ENCODE measurements around the gene PTRH1.
A peak's percentile ranks its signal among the peaks of the same experiment; 100 is the strongest.

Gene PTRH1

GRCh38 chr9:127732444-127732843, 17.0 kb upstream of the PTRH1 start:
- Histone ChIP-seq H3K9me3 (ENCODE audit: control insufficient read depth, insufficient read depth, low read length) (no peaks in the 10 kb centered on the region), H3K36me3 (ENCODE audit: insufficient read depth, low read length) (no peaks in the 10 kb centered on the region), H3K9ac (ENCODE audit: low read depth, low read length) (no peak overlapping the region), H3K4me1 (ENCODE audit: insufficient read depth, low read length) (no peaks in the 10 kb centered on the region)

- Histone ChIP-seq H3K9ac (ENCODE audit: low read depth, low read length) (no peak overlapping the region), H3K4me1 (ENCODE audit: insufficient read depth, low read length) (no peaks in the 10 kb centered on the region), H3K9me3 (ENCODE audit: control insufficient read depth, insufficient read depth, low read length) (no peaks in the 10 kb centered on the region), H3K36me3 (ENCODE audit: insufficient read depth, low read length) (no peaks in the 10 kb centered on the region)
These were observed 16.5 kb upstream of the PTRH1 start for GRCh38 chr9:127731938-127732337.

GRCh38 chr9:127730799-127731410, 15.4 kb upstream of the PTRH1 start:
- no peaks in the 10 kb centered on the region for H3K4me1 ChIP-seq (ENCODE audit: insufficient read depth, low read length)
- H3K9ac ChIP-seq (ENCODE audit: low read depth, low read length), result no peak overlapping the region

GRCh38 chr9:127730262-127730661, 14.8 kb upstream of the PTRH1 start:
- H3K9me3 ChIP-seq (ENCODE audit: control insufficient read depth, insufficient read depth, low read length), result no peaks in the 10 kb centered on the region
- H3K4me1 ChIP-seq (ENCODE audit: insufficient read depth, low read length), result no peaks in the 10 kb centered on the region
- no peak overlapping the region for H3K9ac ChIP-seq (ENCODE audit: low read depth, low read length)

More at GRCh38 chr9:127730799-127731410, 15.4 kb upstream of the PTRH1 start:
- H3K36me3 ChIP-seq (ENCODE audit: insufficient read depth, low read length), result no peaks in the 10 kb centered on the region
- no peaks in the 10 kb centered on the region for H3K9me3 ChIP-seq (ENCODE audit: control insufficient read depth, insufficient read depth, low read length)

GRCh38 chr9:127729522-127730256, 14.2 kb upstream of the PTRH1 start:
- Histone ChIP-seq H3K9me3 (ENCODE audit: control insufficient read depth, insufficient read depth, low read length) (no peaks in the 10 kb centered on the region), H3K4me1 (ENCODE audit: insufficient read depth, low read length) (no peaks in the 10 kb centered on the region), H3K36me3 (ENCODE audit: insufficient read depth, low read length) (no peaks in the 10 kb centered on the region), H3K9ac (ENCODE audit: low read depth, low read length) (no peak overlapping the region)

More at GRCh38 chr9:127730262-127730661, 14.8 kb upstream of the PTRH1 start:
- no peaks in the 10 kb centered on the region for H3K36me3 ChIP-seq (ENCODE audit: insufficient read depth, low read length)

- Histone ChIP-seq H3K9ac (ENCODE audit: low read depth, low read length) (no peak overlapping the region), H3K4me1 (ENCODE audit: insufficient read depth, low read length) (no peaks in the 10 kb centered on the region; the same call in 1 of the 2 replicates), H3K36me3 (ENCODE audit: insufficient read depth, low read length) (no peaks in the 10 kb centered on the region), H3K9me3 (ENCODE audit: control insufficient read depth, insufficient read depth, low read length) (no peaks in the 10 kb centered on the region)
These were observed 13.3 kb upstream of the PTRH1 start for GRCh38 chr9:127728808-127729207.

- Histone ChIP-seq H3K4me1 (ENCODE audit: insufficient read depth, low read length) (no peaks in the 10 kb centered on the region; the same call in 1 of the 2 replicates), H3K9me3 (ENCODE audit: control insufficient read depth, insufficient read depth, low read length) (no peaks in the 10 kb centered on the region), H3K9ac (ENCODE audit: low read depth, low read length) (no peak overlapping the region), H3K36me3 (ENCODE audit: insufficient read depth, low read length) (no peaks in the 10 kb centered on the region)
These were observed 11.4 kb upstream of the PTRH1 start for GRCh38 chr9:127726871-127727270.

- Histone ChIP-seq H3K4me1 (ENCODE audit: insufficient read depth, low read length) (no peaks in the 10 kb centered on the region; the same call in 1 of the 2 replicates), H3K9me3 (ENCODE audit: control insufficient read depth, insufficient read depth, low read length) (no peaks in the 10 kb centered on the region), H3K9ac (ENCODE audit: low read depth, low read length) (peak overlapping the region; percentile 25; the same call in 1 of the 2 replicates), H3K36me3 (ENCODE audit: insufficient read depth, low read length) (no peaks in the 10 kb centered on the region)
These were observed 8.5 kb upstream of the PTRH1 start for GRCh38 chr9:127724012-127724411.

GRCh38 chr9:127723444-127723843, 8.0 kb upstream of the PTRH1 start:
- Histone ChIP-seq H3K4me1 (ENCODE audit: insufficient read depth, low read length) (no peaks in the 10 kb centered on the region; the same call in 1 of the 2 replicates), H3K9me3 (ENCODE audit: control insufficient read depth, insufficient read depth, low read length) (no peaks in the 10 kb centered on the region), H3K9ac (ENCODE audit: low read depth, low read length) (no peak overlapping the region), H3K36me3 (ENCODE audit: insufficient read depth, low read length) (no peaks in the 10 kb centered on the region)

GRCh38 chr9:127723013-127723412, 7.5 kb upstream of the PTRH1 start:
- no peaks in the 10 kb centered on the region for H3K9me3 ChIP-seq (ENCODE audit: control insufficient read depth, insufficient read depth, low read length)
- no peak overlapping the region for H3K9ac ChIP-seq (ENCODE audit: low read depth, low read length)
- no peaks in the 10 kb centered on the region; the same call in 1 of the 2 replicates for H3K4me1 ChIP-seq (ENCODE audit: insufficient read depth, low read length)
- H3K36me3 ChIP-seq (ENCODE audit: insufficient read depth, low read length), result no peaks in the 10 kb centered on the region

- H3K4me1 ChIP-seq (ENCODE audit: insufficient read depth, low read length), result no peaks in the 10 kb centered on the region; the same call in 1 of the 2 replicates
- H3K36me3 ChIP-seq (ENCODE audit: insufficient read depth, low read length), result no peaks in the 10 kb centered on the region
- H3K9ac ChIP-seq (ENCODE audit: low read depth, low read length), result no peak overlapping the region
- no peaks in the 10 kb centered on the region for H3K9me3 ChIP-seq (ENCODE audit: control insufficient read depth, insufficient read depth, low read length)
These were observed 6.7 kb upstream of the PTRH1 start for GRCh38 chr9:127722055-127722745.

GRCh38 chr9:127721391-127721821, 5.9 kb upstream of the PTRH1 start:
- Histone ChIP-seq H3K4me1 (ENCODE audit: insufficient read depth, low read length) (no peaks in the 10 kb centered on the region; the same call in 1 of the 2 replicates), H3K9ac (ENCODE audit: low read depth, low read length) (no peak overlapping the region), H3K9me3 (ENCODE audit: control insufficient read depth, insufficient read depth, low read length) (no peaks in the 10 kb centered on the region), H3K36me3 (ENCODE audit: insufficient read depth, low read length) (no peaks in the 10 kb centered on the region)

- H3K4me1 ChIP-seq (ENCODE audit: insufficient read depth, low read length), result no peaks in the 10 kb centered on the region; the same call in 1 of the 2 replicates
- H3K9me3 ChIP-seq (ENCODE audit: control insufficient read depth, insufficient read depth, low read length), result no peaks in the 10 kb centered on the region
- no peaks in the 10 kb centered on the region for H3K36me3 ChIP-seq (ENCODE audit: insufficient read depth, low read length)
- H3K9ac ChIP-seq (ENCODE audit: low read depth, low read length), result no peak overlapping the region
These were observed 5.4 kb upstream of the PTRH1 start for GRCh38 chr9:127720865-127721227.

- no peak overlapping the region for H3K9ac ChIP-seq (ENCODE audit: low read depth, low read length)
- H3K9me3 ChIP-seq (ENCODE audit: control insufficient read depth, insufficient read depth, low read length), result no peaks in the 10 kb centered on the region
- H3K4me1 ChIP-seq (ENCODE audit: insufficient read depth, low read length), result no peaks in the 10 kb centered on the region; the same call in 1 of the 2 replicates
- no peaks in the 10 kb centered on the region for H3K36me3 ChIP-seq (ENCODE audit: insufficient read depth, low read length)
These were observed 4.8 kb upstream of the PTRH1 start for GRCh38 chr9:127720031-127720864.
